ENCODE data around the gene DENND5A. TPM values are rescaled to one million over a fixed set of nuclear protein-coding genes. Genes with fewer than 3 reads are reported as not detected.
"Not testable (repeated sequence)": the region's sequence is repeated elsewhere in the genome, so short reads cannot be mapped to it uniquely, and the experiment has no call there.

Gene DENND5A
- total and polyA plus RNA-seq, 8 donors: 65.7 to 106 (median 96.7) TPM

DNA sequence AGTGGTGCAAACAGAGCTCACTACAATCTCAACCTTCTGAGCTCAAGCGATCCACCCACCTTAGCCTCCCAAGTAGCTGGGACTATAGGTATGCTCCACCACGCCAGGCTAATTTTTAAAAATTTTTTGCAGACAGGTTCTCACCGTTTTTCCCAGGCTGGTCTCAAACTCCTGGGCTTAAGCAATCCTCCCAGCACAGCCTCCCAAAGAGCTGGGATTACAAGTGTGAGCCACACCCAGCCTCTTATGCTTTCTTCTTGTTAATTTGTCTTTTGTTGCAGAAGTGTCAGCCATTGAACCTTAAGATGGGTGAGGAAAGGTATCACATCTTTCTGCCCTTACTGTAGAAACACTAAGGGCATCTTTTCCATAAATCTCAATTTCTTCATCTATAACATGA is 34.9 kb downstream of the DENND5A start:
- no peak for DNase-seq
- no peaks in the 10 kb centered on the region for H3K27me3 ChIP-seq
- no peaks in the 10 kb centered on the region for H3K9me3 ChIP-seq
- no peak for ATAC-seq
- TF ChIP-seq CTCF (IDR thresholded peaks at IDR 0.05): no peak
- no peaks in the 10 kb centered on the region for H3K36me3 ChIP-seq
- H3K4me1 ChIP-seq: peaks cover 11 to 48% of the 10 kb centered on the region in 2 donors
- intact Hi-C loops (cut with DNase I): no loop called here
- no peak overlapping the region for H3K27ac ChIP-seq
- no peak overlapping the region for H3K4me3 ChIP-seq

GRCh38 chr11:9228091-9228490 is 37.1 kb downstream of the DENND5A start:
- Histone ChIP-seq H3K4me3 (no peak overlapping the region), H3K4me1 (peaks cover 11 to 41% of the 10 kb centered on the region in 2 donors), H3K27ac (no peak overlapping the region), H3K9me3 (no peaks in the 10 kb centered on the region), H3K27me3 (no peaks in the 10 kb centered on the region), H3K36me3 (no peaks in the 10 kb centered on the region)
- intact Hi-C loops (cut with DNase I): no loop called here
- no peak for DNase-seq
- ATAC-seq: no peak
- TF ChIP-seq CTCF (IDR thresholded peaks at IDR 0.05): no peak

- no peak overlapping the region for H3K27ac ChIP-seq
- H3K27me3 ChIP-seq: no peaks in the 10 kb centered on the region
- no peak overlapping the region for H3K4me3 ChIP-seq
- no peaks in the 10 kb centered on the region for H3K36me3 ChIP-seq
- no peaks in the 10 kb centered on the region for H3K9me3 ChIP-seq
- peaks cover 2 to 21% of the 10 kb centered on the region in 2 donors for H3K4me1 ChIP-seq
- DNase-seq: no peak
- no peak for TF ChIP-seq CTCF (IDR thresholded peaks at IDR 0.05)
- no peak for ATAC-seq
- intact Hi-C loops (cut with DNase I): no loop called here
These were observed 39.3 kb downstream of the DENND5A start for GRCh38 chr11:9225748-9226298.

DNA sequence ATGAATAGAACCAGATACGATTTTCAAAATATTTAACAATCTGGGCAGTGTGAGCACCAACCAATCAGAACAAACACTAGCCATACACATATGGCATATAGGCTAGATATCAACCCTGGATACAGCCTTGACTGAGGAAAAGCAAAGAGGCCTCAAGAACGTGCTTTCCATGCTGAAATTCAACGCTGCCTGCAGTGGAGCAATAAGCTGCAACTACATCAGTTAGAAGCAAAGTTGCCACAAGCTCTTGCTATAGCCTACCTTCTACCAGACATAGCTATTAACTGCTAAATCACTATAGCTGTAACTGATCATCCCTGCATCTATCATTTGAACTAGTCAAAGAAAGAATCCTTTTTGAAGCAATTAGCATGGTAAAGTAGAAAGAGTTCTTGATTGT is 42.5 kb downstream of the DENND5A start:
- H3K27ac ChIP-seq: no peak overlapping the region
- H3K4me1 ChIP-seq: peaks cover 0 to 34% of the 10 kb centered on the region in 2 donors
- DNase-seq (no peak), ATAC-seq (no peak)
- intact Hi-C loops (cut with DNase I): no loop called here
- TF ChIP-seq CTCF (IDR thresholded peaks at IDR 0.05): no peak
- H3K36me3 ChIP-seq: no peaks in the 10 kb centered on the region
- no peak overlapping the region for H3K4me3 ChIP-seq
- H3K27me3 ChIP-seq: no peaks in the 10 kb centered on the region
- H3K9me3 ChIP-seq: no peaks in the 10 kb centered on the region

DNA sequence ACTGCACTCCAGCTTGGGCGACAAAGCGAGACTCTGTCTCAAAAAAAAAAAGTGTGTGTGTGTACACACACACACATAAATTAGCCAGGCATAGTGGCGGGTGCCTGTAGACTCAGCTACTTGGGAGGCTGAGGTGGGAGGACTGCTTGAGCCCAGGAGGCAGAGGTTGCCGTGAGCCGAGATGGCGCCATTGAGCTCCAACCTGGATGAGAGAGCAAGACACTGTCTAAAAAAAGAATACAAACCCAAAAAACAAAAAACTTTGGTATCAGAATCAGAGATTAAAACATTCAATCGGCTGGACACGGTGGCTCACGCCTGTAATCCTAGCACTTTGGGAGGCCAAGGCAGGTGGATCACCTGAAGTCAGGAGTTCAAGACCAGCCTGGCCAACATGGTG is 44.3 kb downstream of the DENND5A start:
- H3K36me3 ChIP-seq; H3K27ac ChIP-seq; ATAC-seq; DNase-seq; intact Hi-C loops (cut with DNase I); H3K4me3 ChIP-seq; H3K27me3 ChIP-seq; H3K9me3 ChIP-seq: not testable (repeated sequence)
- peaks cover 0 to 24% of the 10 kb centered on the region in 2 donors for H3K4me1 ChIP-seq

GRCh38 chr11:9219572-9219971 is 45.6 kb downstream of the DENND5A start:
- intact Hi-C loops (cut with DNase I): no loop called here
- no peak for TF ChIP-seq CTCF (IDR thresholded peaks at IDR 0.05)
- H3K9me3 ChIP-seq: no peaks in the 10 kb centered on the region
- no peak overlapping the region for H3K4me3 ChIP-seq
- H3K36me3 ChIP-seq: no peaks in the 10 kb centered on the region
- ATAC-seq: peak; percentile 21
- H3K27ac ChIP-seq: peak overlapping the region in 1 of 2 donors; percentile 20
- peak in 1 of 4 donors; percentile 7 for DNase-seq
- H3K27me3 ChIP-seq: no peaks in the 10 kb centered on the region
- peaks cover 0 to 29% of the 10 kb centered on the region in 2 donors for H3K4me1 ChIP-seq
